Tongue (tissue), 2 donors: ENCODE results near the gene LINC01488. TPM values are rescaled to one million over a fixed set of nuclear protein-coding genes. Genes with fewer than 3 reads are reported as not detected.

ENCODE experiments used
- DNase-seq: peaks from one replicate; pipeline ENCODE4 v3.0.0-alpha.2; 2015
- total RNA-seq: library from RNA; depleted of rRNA; stranded (reverse); fragments of >200 nt; gene quantifications from one replicate; pipeline ENCODE4 v1.2.3, GENCODE V29; 2014

LINC01488 gene
- total RNA-seq, 1 donor from 2014 or later = not detected

GRCh38 chr11:69492201-69492991 lies 10.9 kb downstream of the LINC01488 start:
- no peak for DNase-seq

GRCh38 chr11:69493931-69494821 lies 12.7 kb downstream of the LINC01488 start:
- no peak for DNase-seq

GRCh38 chr11:69494851-69495250 lies 13.4 kb downstream of the LINC01488 start:
- peak; percentile 16 for DNase-seq

GRCh38 chr11:69495441-69496201 lies 14.2 kb downstream of the LINC01488 start:
- no peak for DNase-seq

- no peak for DNase-seq
These were observed 14.7 kb downstream of the LINC01488 start for GRCh38 chr11:69496202-69496557.

GRCh38 chr11:69496631-69497220 lies 15.3 kb downstream of the LINC01488 start:
- DNase-seq = no peak

- peak; percentile 96 for DNase-seq
These were observed 15.8 kb downstream of the LINC01488 start for GRCh38 chr11:69497221-69497787.

- no peak for DNase-seq
These were observed 17.2 kb downstream of the LINC01488 start for GRCh38 chr11:69498614-69499175.

GRCh38 chr11:69499186-69499917 lies 17.9 kb downstream of the LINC01488 start:
- no peak for DNase-seq

- no peak for DNase-seq
These were observed 18.4 kb downstream of the LINC01488 start for GRCh38 chr11:69499918-69500284.

GRCh38 chr11:69500285-69501120 lies 19.0 kb downstream of the LINC01488 start:
- DNase-seq = no peak

GRCh38 chr11:69501121-69501489 lies 19.6 kb downstream of the LINC01488 start:
- no peak for DNase-seq

GRCh38 chr11:69501891-69502860 lies 20.7 kb downstream of the LINC01488 start:
- peak; percentile 37 for DNase-seq

GRCh38 chr11:69504127-69504526 lies 22.7 kb downstream of the LINC01488 start:
- no peak for DNase-seq

- DNase-seq = no peak
These were observed 23.3 kb downstream of the LINC01488 start for GRCh38 chr11:69504576-69505335.

- DNase-seq = no peak
These were observed 27.5 kb downstream of the LINC01488 start for GRCh38 chr11:69508974-69509373.

GRCh38 chr11:69509381-69509780 lies 27.9 kb downstream of the LINC01488 start:
- DNase-seq = no peak

- no peak for DNase-seq
These were observed 28.5 kb downstream of the LINC01488 start for GRCh38 chr11:69509846-69510390.
